GM21423 (cell line): ENCODE results near the gene CCNY.

Source experiments
- ATAC-seq: cut with Tn5 transposase; IDR thresholded peaks from one replicate; pipeline ENCODE4 v1.9.1; 2021; ENCODE audit warnings: mild to moderate bottlenecking, moderate library complexity; ENCODE audit not compliant: unreplicated experiment

Gene CCNY

GRCh38 chr10:35574924-35575352 lies 238.6 kb downstream of the CCNY start:
- no peak for ATAC-seq

DNA sequence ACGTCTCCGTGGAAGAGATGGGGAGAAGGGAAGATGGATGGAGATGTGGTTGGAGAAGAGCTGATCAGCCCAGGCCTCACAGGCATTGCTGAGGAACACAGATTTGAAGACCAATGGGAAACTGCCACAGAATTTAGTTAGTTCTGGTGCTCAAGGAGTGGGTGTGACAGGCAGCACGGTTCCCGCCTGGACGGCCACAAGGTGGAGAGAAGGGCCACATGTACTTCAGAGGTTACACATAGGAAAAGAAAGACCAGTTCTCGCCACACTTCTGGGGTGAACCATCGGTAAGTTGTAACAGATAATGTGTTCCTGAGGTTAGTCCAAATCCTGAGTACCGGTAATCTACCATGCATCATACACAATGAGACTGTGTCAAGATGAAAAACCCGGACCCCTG lies 239.3 kb downstream of the CCNY start:
- no peak for ATAC-seq

DNA sequence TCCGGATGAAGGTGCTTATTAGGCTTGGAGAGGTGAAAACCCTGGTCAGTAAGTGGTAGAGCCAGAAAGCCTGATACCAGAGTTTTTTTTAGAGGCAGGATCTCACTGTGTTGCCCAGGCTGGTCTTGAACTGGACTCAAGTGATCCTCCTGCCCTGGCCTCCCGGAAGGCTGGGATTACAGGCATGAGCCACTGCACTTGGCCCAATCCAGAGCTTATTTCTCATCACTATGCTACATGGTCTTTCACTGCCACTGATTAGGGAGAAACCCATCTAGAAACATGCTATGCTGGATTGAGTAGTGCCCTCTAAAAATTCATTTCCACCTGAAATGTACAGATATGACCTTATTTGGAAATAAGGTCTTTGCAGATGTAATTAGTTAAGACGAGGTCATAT lies 240.4 kb downstream of the CCNY start:
- ATAC-seq, result no peak

- no peak for ATAC-seq
Measured at GRCh38 chr10:35577926-35578617, 241.8 kb downstream of the CCNY start.

DNA sequence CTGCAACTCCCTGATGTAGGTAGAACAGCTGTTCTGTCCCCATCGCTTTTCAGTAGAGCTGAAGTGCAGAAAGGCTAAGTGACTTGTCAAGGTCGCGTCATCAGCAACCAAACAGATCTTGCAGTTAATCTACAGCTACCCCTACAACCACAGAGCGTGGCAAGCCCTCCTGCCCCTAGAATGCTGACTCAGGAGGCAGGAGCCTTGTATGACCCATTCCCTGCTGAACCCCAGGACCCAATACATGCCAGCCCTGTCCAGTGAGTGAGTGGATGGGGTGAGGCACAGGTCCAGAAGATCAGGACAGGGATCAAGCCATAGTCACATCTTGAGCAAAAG lies 242.3 kb downstream of the CCNY start:
- ATAC-seq, result no peak

GRCh38 chr10:35579116-35579515 lies 242.8 kb downstream of the CCNY start:
- ATAC-seq, result no peak

DNA sequence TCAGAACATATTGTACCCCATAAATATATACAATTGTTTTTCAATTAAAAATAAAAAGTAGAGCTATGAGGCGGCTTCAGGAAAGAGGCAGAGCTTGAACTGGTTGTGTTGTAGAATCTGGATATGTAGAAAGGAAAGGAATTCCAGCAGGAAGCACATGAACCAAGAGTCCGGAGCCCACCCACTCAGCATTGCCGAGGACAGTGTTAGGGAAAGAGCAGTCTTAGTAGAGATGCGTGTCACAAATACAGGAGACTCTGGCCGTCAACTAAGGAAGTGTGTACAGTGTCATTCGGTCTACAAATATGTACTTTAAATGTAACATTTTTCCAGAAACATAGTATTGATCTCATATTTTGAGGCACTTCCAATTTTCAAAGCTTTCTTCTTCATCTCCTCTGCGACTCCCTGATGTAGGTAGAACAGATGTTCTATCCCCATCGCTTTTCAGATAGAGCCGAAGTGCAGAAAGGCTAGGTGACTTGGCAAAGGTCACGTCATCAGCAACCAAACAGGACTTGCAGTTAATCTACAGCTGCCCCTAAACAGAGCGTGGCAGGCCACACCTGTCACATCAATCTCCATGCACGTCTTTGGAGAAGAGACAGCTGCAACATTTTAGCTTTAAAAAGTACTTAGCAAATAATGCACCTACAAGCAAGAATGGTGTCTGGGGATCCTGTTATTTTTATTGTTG lies 243.6 kb downstream of the CCNY start:
- ATAC-seq, result no peak

GRCh38 chr10:35580423-35580770 lies 244.1 kb downstream of the CCNY start:
- no peak for ATAC-seq

GRCh38 chr10:35581655-35582054 lies 245.3 kb downstream of the CCNY start:
- ATAC-seq, result no peak

GRCh38 chr10:35584946-35585345 lies 248.6 kb downstream of the CCNY start:
- ATAC-seq, result no peak

DNA sequence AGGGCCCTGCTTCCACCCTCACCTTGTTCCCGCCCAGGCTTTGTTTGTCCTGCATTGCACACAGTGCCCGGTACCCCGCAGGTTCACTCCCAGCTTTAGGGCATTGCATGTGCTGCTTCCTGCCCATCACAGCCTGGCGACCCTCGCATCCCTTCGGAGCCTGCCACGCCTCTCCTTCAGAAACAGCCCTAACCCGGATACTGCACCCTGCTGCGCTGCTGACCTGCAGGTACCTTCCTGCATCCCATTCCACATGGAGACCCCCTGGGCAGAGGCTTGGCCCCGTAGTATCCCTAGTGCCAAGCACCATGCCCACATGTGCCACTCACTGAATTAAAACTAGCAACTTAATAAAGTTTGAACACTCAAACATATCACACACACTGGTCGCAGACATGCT lies 249.0 kb downstream of the CCNY start:
- ATAC-seq, result no peak

DNA sequence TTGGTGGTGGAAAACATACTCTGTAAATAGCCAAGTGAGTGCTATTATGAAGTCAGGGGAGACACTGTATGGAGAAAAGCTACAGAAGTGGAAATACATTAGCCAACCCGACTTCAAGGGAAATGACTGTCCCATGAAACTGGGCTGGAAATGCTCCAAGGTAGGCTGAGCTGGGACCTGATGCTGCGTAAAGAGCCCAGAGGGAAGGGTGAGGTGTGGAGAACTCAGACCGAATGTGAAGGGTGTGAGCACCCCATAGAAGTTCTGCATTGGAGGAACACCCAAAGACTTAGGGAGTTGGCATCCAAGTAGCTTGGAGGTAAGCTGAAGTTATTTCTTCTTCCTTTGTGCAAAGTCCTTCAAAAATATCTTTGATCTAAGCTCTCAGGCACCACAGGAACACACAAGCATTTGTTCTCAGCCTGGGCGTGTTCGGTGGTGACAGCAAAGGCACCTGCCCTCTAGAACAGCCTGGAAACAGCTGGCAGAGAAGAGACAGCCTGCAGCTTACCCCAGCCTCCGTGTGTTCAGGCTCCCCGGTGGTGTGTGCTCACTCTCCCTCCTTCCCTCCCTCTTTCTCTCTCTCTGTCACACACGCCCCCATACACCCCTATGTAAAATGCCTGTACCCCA lies 249.7 kb downstream of the CCNY start:
- no peak for ATAC-seq

GRCh38 chr10:35588836-35589235 lies 252.5 kb downstream of the CCNY start:
- ATAC-seq, result no peak

DNA sequence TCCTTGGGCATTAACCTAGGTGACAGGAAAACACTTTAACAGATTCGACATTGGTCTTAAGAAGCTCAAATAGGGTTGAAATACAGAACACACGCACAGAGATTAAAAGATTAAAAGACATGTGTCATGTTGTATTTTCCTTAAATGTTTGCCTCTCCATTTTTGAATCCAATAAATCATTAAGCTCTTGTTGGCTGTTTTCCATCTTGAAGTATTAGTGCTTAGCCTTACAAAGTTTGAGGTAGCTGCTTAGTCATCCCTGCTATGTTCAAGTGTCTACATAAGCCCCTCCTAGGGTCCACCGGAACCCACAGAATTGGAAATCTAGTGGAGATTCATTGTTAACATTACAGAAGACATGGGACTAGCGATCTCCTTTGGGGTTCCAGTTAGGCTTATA lies 256.1 kb downstream of the CCNY start:
- no peak for ATAC-seq

DNA sequence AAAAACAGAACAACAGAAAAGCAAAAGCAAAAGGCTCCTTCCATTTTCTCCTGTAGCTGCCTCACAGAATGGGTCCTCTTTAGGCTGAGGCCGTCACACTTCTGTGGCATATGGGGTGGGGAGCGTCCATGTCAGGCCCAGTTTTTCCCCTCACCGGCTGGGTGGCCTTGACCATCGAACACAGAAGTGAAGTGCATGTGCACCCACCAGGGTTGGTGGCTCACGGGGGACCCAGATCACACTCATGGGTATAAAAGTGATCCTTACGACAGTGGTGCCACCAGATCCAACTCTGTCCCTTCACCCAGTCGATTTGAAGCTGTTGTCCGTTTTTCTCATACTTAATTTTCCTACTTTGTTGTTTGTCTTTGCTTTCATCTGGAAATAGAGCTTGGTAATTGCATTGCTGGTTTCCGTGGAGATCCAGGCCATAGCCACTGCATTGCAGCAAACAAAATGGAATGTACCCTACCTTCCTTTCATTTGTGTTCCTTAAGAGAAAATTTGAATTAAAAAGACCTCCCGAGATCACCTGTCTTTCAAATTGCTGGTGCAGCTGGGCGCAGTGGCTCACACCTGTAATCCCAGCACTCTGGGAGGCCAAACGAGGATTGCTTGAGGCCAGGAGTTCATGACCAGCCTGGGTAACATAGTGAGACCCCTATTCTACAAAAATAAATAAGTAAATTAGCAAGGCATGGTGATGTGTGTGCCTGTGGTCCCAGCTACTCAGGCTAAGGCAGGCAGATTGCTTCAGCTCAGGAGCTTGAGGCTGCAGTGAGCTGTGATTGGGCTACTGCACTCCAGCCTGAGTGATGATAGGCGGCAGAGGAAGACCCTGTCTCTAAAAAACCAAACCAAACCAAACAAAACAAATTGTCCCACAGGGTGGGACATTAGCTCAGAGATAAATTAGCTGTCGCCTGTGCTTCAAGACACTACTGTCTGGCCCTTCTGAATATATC lies 258.1 kb downstream of the CCNY start:
- ATAC-seq, result no peak

- no peak for ATAC-seq
Measured at GRCh38 chr10:35595106-35595505, 258.8 kb downstream of the CCNY start.

GRCh38 chr10:35598379-35598778 lies 262.1 kb downstream of the CCNY start:
- ATAC-seq, result no peak

GRCh38 chr10:35600193-35600592 lies 263.9 kb downstream of the CCNY start:
- no peak for ATAC-seq

DNA sequence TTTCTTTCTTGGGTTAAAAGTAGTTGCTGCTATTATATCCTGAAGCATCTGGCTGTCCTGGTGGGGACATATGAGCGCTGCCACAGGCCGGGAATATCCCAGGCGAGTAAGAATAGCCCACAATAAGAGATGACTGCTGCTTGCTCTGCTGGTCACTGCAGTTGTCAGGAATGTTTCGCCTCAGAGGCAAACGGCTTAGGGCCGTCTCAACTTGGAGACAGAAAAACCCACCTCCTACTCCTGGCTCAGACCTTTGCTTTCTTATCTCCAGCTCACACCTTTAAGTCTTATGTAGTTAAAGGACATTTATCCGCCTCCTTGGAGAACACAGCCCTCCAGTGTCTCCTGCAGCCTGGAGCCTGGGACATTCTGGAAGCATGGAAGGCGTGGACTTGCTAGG lies 268.9 kb downstream of the CCNY start, which contains the start of gene GJD4:
TSS of gene GJD4 (plus strand) at position 151 of the 400 bp plus-strand sequence. CDS start at position 378, 227 bp downstream.
- ATAC-seq, result no peak

- no peak for ATAC-seq
Measured at GRCh38 chr10:35606430-35606829, 270.1 kb downstream of the CCNY start.
